Cerebellar nuclear complex (tissue), 1 donor: ENCODE data around the gene VWA8.
"Not testable (repeated sequence)": the region's sequence is repeated elsewhere in the genome, so short reads cannot be mapped to it uniquely, and the experiment has no call there.

Experiments
- DNase-seq, 2 experiments: peaks; one replicate each; lab custom pipeline; 2025; lab: John Stamatoyannopoulos, UW

The VWA8 gene

DNA sequence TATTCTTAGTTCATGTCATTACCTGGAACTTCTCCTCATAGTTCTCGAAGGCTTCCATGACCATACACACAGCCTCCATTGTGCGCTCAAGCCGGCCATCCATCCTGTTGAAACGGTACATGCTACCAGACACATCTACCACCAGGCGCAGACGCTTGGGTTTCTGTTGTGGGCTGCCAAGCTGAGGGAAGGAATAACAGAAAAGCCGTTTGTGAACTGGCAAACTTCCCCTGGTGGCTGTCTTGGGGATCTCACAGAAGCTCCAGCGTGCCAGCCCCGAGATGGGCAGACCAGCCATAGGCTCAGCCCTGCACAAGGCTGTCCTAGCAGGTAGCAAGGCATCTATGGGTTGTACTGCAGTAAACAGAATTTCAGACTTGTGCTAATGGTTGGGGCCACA lies 373.4 kb downstream of the VWA8 start:
- DNase-seq: no peak

DNA sequence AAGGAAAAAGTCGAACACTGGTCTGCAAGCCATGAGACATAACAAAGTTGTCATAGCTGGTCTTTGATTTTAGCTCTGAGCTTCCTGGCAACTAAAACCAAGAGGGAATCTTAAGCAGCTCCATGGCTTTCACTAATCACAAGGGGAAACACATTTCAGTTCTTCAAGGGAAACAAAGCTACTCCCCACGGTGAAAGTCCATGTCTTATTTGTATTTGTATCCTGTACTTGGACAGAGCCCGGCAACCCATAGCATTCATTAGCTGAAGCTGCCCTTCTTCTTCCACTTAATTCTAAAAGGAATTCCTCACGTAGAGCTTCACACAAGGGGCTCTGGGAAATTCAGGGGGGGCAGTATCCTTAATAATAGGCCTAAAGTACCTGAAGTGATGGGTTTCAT lies 374.7 kb downstream of the VWA8 start:
- DNase-seq: no peak

DNA sequence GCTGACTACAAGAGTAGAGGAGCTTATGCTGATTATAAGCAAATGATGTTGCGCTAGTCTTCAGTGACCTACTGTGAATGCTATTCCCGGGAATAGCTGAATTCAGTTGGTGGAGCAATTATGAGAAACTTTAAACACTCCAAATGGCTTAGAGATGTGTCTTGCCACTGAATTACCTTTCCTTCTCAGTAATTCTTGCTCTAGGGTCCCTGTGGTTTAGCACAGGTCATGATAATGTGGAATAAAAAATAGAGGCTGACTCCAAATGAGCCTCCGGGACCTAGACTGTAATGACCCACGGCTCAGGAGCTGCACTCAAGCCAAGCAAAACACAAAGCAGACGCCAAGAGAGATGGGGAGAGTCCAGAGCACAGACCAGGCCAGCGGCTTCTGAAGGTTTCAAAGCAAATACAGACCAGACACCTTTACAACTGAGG lies 378.9 kb downstream of the VWA8 start:
- no peak for DNase-seq

DNA sequence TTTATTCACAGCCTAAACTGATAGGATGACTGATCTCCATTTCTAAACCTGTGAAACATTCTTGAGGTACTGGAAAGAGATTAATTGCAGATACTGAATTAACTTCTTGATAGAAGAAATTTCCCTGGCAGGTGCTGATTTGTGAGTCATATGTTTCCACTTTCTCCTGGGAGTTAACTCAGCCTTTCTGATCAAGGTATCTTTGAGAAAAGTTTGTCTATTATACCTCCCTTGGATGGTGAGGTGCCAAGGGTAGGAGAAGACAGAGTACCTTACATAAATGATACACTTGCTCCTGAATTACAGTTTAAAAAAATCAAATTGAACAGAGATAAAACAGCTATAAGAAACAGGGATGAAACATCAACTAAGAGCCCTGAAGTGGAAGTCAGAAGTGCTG lies 380.6 kb downstream of the VWA8 start:
- DNase-seq: no peak

- DNase-seq: no peak
Observed at GRCh38 chr13:41579881-41580280, 381.0 kb downstream of the VWA8 start.

- DNase-seq: no peak
Observed at GRCh38 chr13:41579168-41579567, 381.7 kb downstream of the VWA8 start.

- DNase-seq: no peak
Observed at GRCh38 chr13:41578371-41578770, 382.5 kb downstream of the VWA8 start.

GRCh38 chr13:41577436-41577835 lies 383.5 kb downstream of the VWA8 start:
- DNase-seq: no peak

GRCh38 chr13:41573640-41574039 lies 387.3 kb downstream of the VWA8 start:
- DNase-seq: not testable (repeated sequence)

DNA sequence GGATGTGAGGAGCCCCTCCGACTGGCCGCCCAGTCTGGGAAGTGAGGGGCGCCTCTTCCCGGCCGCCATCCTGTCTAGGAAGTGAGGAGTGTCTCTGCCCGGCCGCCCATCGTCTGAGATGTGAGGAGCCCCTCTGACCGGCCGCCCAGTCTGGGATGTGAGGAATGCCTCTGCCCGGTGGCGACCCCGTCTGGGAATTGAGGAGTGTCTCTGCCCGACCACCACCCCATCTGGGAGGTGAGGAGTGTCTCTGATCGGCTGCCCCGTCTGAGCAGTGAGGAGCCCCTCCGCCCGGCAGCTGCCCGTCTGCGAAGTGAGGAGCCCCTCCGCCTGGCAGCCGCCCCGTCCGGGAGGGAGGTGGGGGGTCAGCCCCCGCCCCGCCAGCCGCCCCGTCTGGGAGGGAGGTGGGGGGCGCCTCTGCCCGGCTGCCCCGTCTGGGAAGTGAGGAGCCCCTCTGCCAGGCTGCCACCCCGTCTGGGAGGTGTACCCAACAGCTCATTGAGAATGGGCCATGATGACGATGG lies 389.0 kb downstream of the VWA8 start:
- DNase-seq: not testable (repeated sequence)

GRCh38 chr13:41568972-41569351 lies 391.9 kb downstream of the VWA8 start:
- DNase-seq: no peak

DNA sequence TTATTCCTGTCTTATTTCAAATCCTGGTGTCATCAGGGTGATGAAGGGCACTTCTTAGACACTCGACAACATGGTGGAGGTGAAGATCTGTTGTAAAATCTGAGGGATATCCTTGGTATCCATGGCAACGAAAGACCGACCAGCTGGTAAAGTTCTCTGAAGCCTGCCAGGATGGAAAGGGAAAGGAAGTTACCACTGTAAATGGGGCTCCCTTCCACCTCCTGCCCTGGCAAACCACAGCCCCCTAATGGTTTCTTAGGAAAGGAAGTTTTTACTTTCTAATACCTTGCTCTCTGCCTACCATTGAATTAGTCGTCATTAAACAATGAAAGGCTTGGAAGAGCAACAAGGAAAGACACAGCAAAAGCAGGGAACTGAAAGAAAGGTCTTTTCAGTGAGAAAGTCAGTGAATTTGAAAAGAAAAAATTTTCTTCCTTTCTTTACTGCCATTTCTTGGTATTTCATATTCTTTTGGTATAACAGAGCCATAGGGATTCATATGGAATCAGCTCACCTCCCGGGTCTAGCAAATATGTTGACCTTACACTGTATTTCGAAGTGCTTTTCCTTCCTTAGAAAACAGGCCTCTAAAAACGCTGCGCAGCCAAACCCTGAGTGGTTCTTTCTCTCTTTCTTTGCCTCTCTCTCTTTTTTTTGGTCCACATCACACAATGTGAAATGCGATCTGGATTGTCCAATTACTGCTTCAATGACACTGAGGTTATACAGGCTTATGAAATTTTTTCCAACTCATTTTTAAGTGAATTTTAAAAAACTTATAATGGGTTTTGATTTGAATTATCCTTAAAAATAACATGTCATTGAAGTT lies 392.6 kb downstream of the VWA8 start:
- no peak for DNase-seq

DNA sequence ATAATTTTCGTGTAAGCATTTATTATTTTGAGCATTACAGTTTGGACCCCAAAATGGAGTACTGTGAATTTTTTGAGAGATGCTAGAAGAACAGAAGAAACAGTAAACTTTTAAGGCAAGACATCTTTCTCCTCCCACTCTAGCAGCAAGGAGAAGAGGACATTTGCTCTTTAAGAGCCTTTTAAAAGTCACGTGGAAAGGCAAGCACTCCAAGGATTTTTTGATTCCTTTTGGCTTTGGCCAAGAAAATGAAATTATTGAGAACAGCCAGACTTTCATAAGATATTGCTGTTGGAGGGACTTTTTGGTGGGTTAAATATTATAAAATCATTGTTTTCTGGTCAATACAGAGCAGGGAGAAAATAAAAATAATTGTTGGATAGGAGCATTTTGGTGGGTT lies 393.5 kb downstream of the VWA8 start:
- DNase-seq: no peak

- DNase-seq: no peak
Observed at GRCh38 chr13:41565846-41566245, 395.1 kb downstream of the VWA8 start.

GRCh38 chr13:41565216-41565615 lies 395.7 kb downstream of the VWA8 start:
- DNase-seq: no peak

- no peak for DNase-seq
Observed at GRCh38 chr13:41563984-41564365, 396.9 kb downstream of the VWA8 start.

GRCh38 chr13:41563341-41563983 lies 397.4 kb downstream of the VWA8 start:
- no peak for DNase-seq

GRCh38 chr13:41562541-41563178 lies 398.2 kb downstream of the VWA8 start:
- no peak for DNase-seq

DNA sequence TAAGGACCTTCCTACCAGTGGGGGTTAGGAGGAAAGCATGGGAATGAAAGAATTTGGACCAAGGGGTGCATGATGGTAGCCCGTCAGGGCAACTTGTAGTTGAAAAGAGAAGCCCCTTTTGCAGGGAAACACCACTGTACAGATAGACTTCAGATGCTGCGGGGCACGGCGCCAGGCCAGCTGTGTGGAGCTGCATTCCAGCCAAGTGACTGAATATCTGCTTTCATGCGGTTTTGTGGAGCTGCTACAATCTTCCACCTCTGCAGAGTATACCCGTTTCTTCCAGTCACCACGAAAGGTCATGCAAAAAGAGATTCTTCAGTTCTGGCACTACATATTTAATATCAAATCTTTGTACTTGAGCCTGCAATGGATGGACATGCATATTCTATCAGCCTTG lies 398.8 kb downstream of the VWA8 start:
- no peak for DNase-seq

GRCh38 chr13:41561170-41561569 lies 399.7 kb downstream of the VWA8 start:
- DNase-seq: no peak

DNA sequence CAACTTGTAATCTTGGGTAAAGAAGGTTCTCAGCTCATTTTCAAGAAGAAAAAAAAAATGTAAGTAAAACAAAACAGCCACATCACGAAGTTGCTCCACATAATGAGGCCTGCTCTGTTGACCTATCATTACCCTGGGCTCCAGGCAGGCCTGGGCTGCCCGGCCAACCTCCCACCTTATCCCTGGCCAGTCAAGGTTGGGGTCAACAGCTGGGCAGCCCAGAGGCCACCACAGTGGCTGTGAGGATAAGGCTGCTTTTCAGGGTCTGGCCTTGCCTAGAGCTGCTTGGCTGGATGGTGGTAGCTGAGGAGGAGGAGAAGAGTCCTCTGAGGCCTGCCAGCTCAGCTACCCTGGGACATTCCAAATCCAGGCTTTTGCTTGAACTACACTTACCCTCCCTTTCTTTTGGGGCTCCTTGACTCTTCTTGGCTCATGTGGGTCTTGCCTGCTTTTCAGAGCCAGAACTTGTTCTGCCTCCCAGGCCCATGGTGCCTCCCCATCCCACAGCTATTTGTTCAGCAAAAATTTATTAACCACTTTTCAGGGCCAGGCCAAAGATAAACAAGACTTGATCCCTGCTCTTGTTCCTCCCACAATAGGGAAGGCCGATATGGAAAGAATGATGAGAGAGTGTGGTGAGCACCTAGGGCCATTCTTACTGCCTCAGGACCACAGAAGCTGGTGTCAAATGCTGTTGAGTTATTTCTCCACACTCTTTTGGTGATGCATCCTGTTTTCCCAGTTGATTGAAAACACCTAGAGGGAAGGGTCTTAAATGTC lies 401.9 kb downstream of the VWA8 start:
- DNase-seq: no peak

GRCh38 chr13:41557719-41558118 lies 403.2 kb downstream of the VWA8 start:
- no peak for DNase-seq
